Neuronal stem cell (in vitro differentiated cells): Measurements from ENCODE around the gene KLC4.

ENCODE experiments used
- DNase-seq: peaks from one replicate; pipeline ENCODE4 v3.0.0-alpha.2; 2013; ENCODE audit warnings: low spot score
- H2AFZ ChIP-seq: one replicate; pipeline ENCODE4 v1.6.1; 2013; ENCODE audit warnings: mild to moderate bottlenecking, low read length, inconsistent platforms
- H2AK5ac ChIP-seq: 2 replicates; pipeline ENCODE4 v1.6.1; 2013; ENCODE audit warnings: low read depth, mild to moderate bottlenecking, inconsistent platforms, low read length, moderate library complexity, mixed read lengths
- H2BK120ac ChIP-seq: 2 replicates; pipeline ENCODE4 v1.6.1; 2013; ENCODE audit warnings: low read depth, mild to moderate bottlenecking, inconsistent platforms, low read length, moderate library complexity, mixed read lengths
- H2BK12ac ChIP-seq: one replicate; pipeline ENCODE4 v1.6.1; 2013; ENCODE audit warnings: low read length, inconsistent platforms
- H2BK15ac ChIP-seq: 2 replicates; pipeline ENCODE4 v1.6.1; 2013; ENCODE audit warnings: mild to moderate bottlenecking, low read length, inconsistent platforms, mixed read lengths
- H2BK5ac ChIP-seq: one replicate; pipeline ENCODE4 v1.6.1; 2013; ENCODE audit warnings: inconsistent platforms, mild to moderate bottlenecking, low read length, moderate library complexity
- H3K14ac ChIP-seq: one replicate; pipeline ENCODE4 v1.6.1; 2013; ENCODE audit warnings: low read length, inconsistent platforms
- H3K18ac ChIP-seq: 2 replicates; pipeline ENCODE4 v1.6.1; 2013; ENCODE audit warnings: low read length, inconsistent platforms
- H3K23ac ChIP-seq: 2 replicates; pipeline ENCODE4 v1.6.1; 2013; ENCODE audit warnings: low read depth, mild to moderate bottlenecking, mixed read lengths, low read length, inconsistent platforms; ENCODE audit not compliant: poor library complexity
- H3K27ac ChIP-seq: replicated peaks from 3 replicates; pipeline ENCODE4 v1.5.1; 2013; ENCODE audit warnings: low read length, inconsistent platforms
- H3K27me3 ChIP-seq, 3 experiments: 2 replicates each; pipeline ENCODE4 v1.6.1; 2013; ENCODE audit warnings: low read length in 3 of 3, mild to moderate bottlenecking in 2 of 3, inconsistent platforms in 1 of 3, low read depth in 1 of 3, mixed read lengths in 1 of 3, moderate library complexity in 1 of 3; ENCODE audit not compliant: control insufficient read depth in 3 of 3, insufficient read depth in 3 of 3
- H3K36me3 ChIP-seq, 2 donors: replicated peaks in 1 of 2; 2 replicates each; pipeline ENCODE4 v1.6.1; 2013; ENCODE audit warnings: low read length in 2 of 2; ENCODE audit not compliant: control insufficient read depth in 2 of 2, insufficient read depth in 2 of 2
- H3K4ac ChIP-seq: 2 replicates; pipeline ENCODE4 v1.6.1; 2013; ENCODE audit warnings: inconsistent platforms, mild to moderate bottlenecking, low read length, moderate library complexity
- H3K4me1 ChIP-seq, 2 donors: 1 replicate in 1 of 2; 2 replicates in 1 of 2; pipeline ENCODE4 v1.6.1; 2013; ENCODE audit warnings: low read length in 2 of 2, low read depth in 1 of 2; ENCODE audit not compliant: control insufficient read depth in 2 of 2, insufficient read depth in 1 of 2
- H3K4me2 ChIP-seq: one replicate; pipeline ENCODE4 v1.6.1; 2013; ENCODE audit warnings: mild to moderate bottlenecking, low read length, inconsistent platforms; ENCODE audit not compliant: insufficient read depth, poor library complexity, severe bottlenecking
- H3K4me3 ChIP-seq, 2 donors: 2 replicates each; pipeline ENCODE4 v1.5.1; 2013; ENCODE audit warnings: low read length in 2 of 2, mild to moderate bottlenecking in 2 of 2, inconsistent platforms in 1 of 2, moderate library complexity in 1 of 2
- H3K79me1 ChIP-seq: one replicate; pipeline ENCODE4 v1.6.1; 2013; ENCODE audit warnings: low read depth, mild to moderate bottlenecking, inconsistent platforms, low read length, moderate library complexity
- H3K9ac ChIP-seq: one replicate; pipeline ENCODE4 v1.6.1; 2013; ENCODE audit warnings: mild to moderate bottlenecking, low read depth, low read length, inconsistent platforms; ENCODE audit not compliant: poor library complexity
- H3K9me3 ChIP-seq, 2 donors: replicated peaks in 1 of 2; 2 replicates each; pipeline versions ENCODE3 to v1.6.1; 2013; ENCODE audit warnings: low read length in 2 of 2, mild to moderate bottlenecking in 2 of 2, inconsistent platforms in 1 of 2, low read depth in 1 of 2, mixed read lengths in 1 of 2, moderate library complexity in 1 of 2; ENCODE audit not compliant: control insufficient read depth in 2 of 2, insufficient read depth in 1 of 2
- H4K8ac ChIP-seq: one replicate; pipeline ENCODE4 v1.6.1; 2013; ENCODE audit warnings: low read depth, mild to moderate bottlenecking, inconsistent platforms, low read length, moderate library complexity
- H4K91ac ChIP-seq: one replicate; pipeline ENCODE4 v1.6.1; 2013; ENCODE audit warnings: low read length, low read depth, mild to moderate bottlenecking, inconsistent platforms; ENCODE audit not compliant: poor library complexity
- WGBS, 2 donors: extraction: QIAGEN DNeasy Blood & Tissue Kit; methylation state at CpG; one replicate each; pipeline ENCODE4 v1.1.7; 2013; ENCODE audit warnings: missing lambda C conversion rate in 2 of 2, mixed read lengths in 1 of 2; ENCODE audit not compliant: insufficient read length in 2 of 2, insufficient replicate concordance in 1 of 2; ENCODE audit errors: extremely low coverage in 2 of 2; 5-methylcytosine and 5-hydroxymethylcytosine counted together

Gene KLC4

DNA sequence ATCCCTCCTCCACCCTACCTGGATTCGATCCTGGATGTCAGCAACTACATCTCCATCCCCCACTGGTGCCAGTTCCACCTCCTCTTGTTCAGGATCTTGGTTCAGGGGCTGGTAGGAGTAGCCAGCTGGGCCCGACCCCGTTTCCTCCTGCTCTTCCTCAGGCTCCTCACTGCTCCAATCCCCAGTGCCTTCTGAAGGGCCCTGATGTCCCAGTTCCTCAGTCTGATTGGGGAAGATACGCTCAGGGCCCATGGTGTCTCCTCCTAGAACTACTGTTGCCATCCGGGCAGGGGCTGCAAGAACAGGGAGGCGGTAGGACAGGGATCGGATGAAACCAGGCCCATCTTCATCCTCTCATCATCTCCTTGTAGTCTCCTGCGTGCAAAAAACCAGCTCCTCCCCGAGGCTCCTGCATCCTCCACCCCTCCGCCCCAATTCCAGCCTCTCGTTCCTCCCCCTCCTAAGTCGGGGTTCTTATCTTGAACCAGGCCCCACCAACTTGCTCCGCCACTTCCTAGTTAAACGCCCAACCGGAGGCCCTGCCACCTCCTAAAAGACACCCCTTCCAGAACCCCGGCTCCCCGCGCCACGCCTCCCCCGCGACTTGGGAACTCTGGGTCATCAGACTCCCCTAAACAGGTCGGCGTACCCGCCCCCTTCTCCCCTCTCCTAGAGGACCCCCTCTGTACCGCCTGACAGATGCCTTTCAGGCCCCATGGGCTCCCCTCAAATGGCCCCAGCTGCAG lies 46.2 kb upstream of the KLC4 start:
- no CpG with 5 or more reads among the region's 25 CpGs for WGBS, 2 donors
- H3K27ac ChIP-seq: no peak overlapping the region

GRCh38 chr6:43013843-43014433 lies 45.5 kb upstream of the KLC4 start, which contains the start of the genes KLHDC3 and MEA1:
KLHDC3 (plus strand) TSS chr6:43014249; CDS start chr6:43017193, 2,944 bp downstream.
MEA1 (minus strand) TSS chr6:43013946; CDS start chr6:43013813, 133 bp downstream.
- peaks cover 48 to 72% of the 10 kb centered on the region in 2 donors for H3K36me3 ChIP-seq
- H3K4ac ChIP-seq: no peak within 1 kb of the TSS
- H2BK120ac ChIP-seq: no peak within 1 kb of the TSS
- peak within 1 kb of the TSS; percentile 22 for H3K23ac ChIP-seq
- H2AK5ac ChIP-seq: peak within 1 kb of the TSS; percentile 47
- H3K9ac ChIP-seq: peak within 1 kb of the TSS; percentile 97
- peak within 1 kb of the TSS; percentile 82 for H3K14ac ChIP-seq
- peaks cover 3 to 12% of the 10 kb centered on the region in 2 donors for H3K4me1 ChIP-seq
- H3K18ac ChIP-seq: peak within 1 kb of the TSS; percentile 87
- H2BK12ac ChIP-seq: no peak within 1 kb of the TSS
- peak; percentile 99 for DNase-seq
- H3K27ac ChIP-seq: peak within 1 kb of the TSS; percentile 69
- H3K79me1 ChIP-seq: peaks cover 21% of the 10 kb centered on the region
- H3K9me3 ChIP-seq: no peaks in the 10 kb centered on the region
- H4K8ac ChIP-seq: no peak within 1 kb of the TSS
- peak within 1 kb of the TSS; percentile 94 to 97 for H3K4me3 ChIP-seq
- no peaks in the 10 kb centered on the region for H3K27me3 ChIP-seq
- no peak within 1 kb of the TSS for H4K91ac ChIP-seq
- no CpG with 5 or more reads among the region's 51 CpGs for WGBS, 2 donors
- peak within 1 kb of the TSS; percentile 94 for H3K4me2 ChIP-seq
- peak within 1 kb of the TSS; percentile 85 for H2BK5ac ChIP-seq
- peak within 1 kb of the TSS; percentile 91 for H2AFZ ChIP-seq
- no peak within 1 kb of the TSS for H2BK15ac ChIP-seq

More for the DNA sequence above, 46.2 kb upstream of the KLC4 start:
- no peak overlapping the region for H2BK120ac ChIP-seq
- no peak overlapping the region for H2BK15ac ChIP-seq
- H2BK5ac ChIP-seq: peak overlapping the region; percentile 8
- H3K79me1 ChIP-seq: peaks cover 21% of the 10 kb centered on the region
- H3K27me3 ChIP-seq: no peaks in the 10 kb centered on the region
- peak overlapping the region; percentile 86 for H2AFZ ChIP-seq
- DNase-seq: no peak
- H3K4me3 ChIP-seq: peak overlapping the region; percentile 86 to 97
- peak overlapping the region; percentile 94 for H3K4me2 ChIP-seq
- H3K4ac ChIP-seq: no peak overlapping the region
- H2AK5ac ChIP-seq: no peak overlapping the region
- peak overlapping the region; percentile 71 for H3K9ac ChIP-seq
- H3K9me3 ChIP-seq: no peaks in the 10 kb centered on the region
- no peak overlapping the region for H4K8ac ChIP-seq
- H3K23ac ChIP-seq: peak overlapping the region; percentile 22
- peak overlapping the region; percentile 81 for H3K18ac ChIP-seq
- H3K4me1 ChIP-seq: peaks cover 3 to 12% of the 10 kb centered on the region in 2 donors
- no peak overlapping the region for H4K91ac ChIP-seq
- H2BK12ac ChIP-seq: no peak overlapping the region
- peaks cover 49 to 72% of the 10 kb centered on the region in 2 donors for H3K36me3 ChIP-seq
- no peak overlapping the region for H3K14ac ChIP-seq

- H3K4me2 ChIP-seq: peak overlapping the region; percentile 71
- peak overlapping the region; percentile 97 for H3K9ac ChIP-seq
- WGBS, 2 donors: no CpG with 5 or more reads among the region's 7 CpGs
- no peak overlapping the region for H3K4ac ChIP-seq
- H2BK12ac ChIP-seq: no peak overlapping the region
- no peak for DNase-seq
- peaks cover 21% of the 10 kb centered on the region for H3K79me1 ChIP-seq
- peak overlapping the region; percentile 91 for H2AFZ ChIP-seq
- no peak overlapping the region for H2BK15ac ChIP-seq
- peak overlapping the region; percentile 85 for H2BK5ac ChIP-seq
- no peak overlapping the region for H4K8ac ChIP-seq
- H2AK5ac ChIP-seq: peak overlapping the region; percentile 47
- H3K4me1 ChIP-seq: peaks cover 3 to 12% of the 10 kb centered on the region in 2 donors
- H3K27me3 ChIP-seq: no peaks in the 10 kb centered on the region
- H3K4me3 ChIP-seq: peak overlapping the region; percentile 94 to 97
- H2BK120ac ChIP-seq: no peak overlapping the region
- H3K36me3 ChIP-seq: peaks cover 45 to 72% of the 10 kb centered on the region in 2 donors
- peak overlapping the region; percentile 49 for H3K27ac ChIP-seq
- no peak overlapping the region for H4K91ac ChIP-seq
- H3K23ac ChIP-seq: no peak overlapping the region
- H3K9me3 ChIP-seq: no peaks in the 10 kb centered on the region
- H3K14ac ChIP-seq: peak overlapping the region; percentile 82
- H3K18ac ChIP-seq: peak overlapping the region; percentile 87
These were observed 45.0 kb upstream of the KLC4 start for GRCh38 chr6:43014434-43014909.
